ENCODE data around the gene PDCD11. TPM values are rescaled to one million over a fixed set of nuclear protein-coding genes. Genes with fewer than 3 reads are reported as not detected.
"Not testable (repeated sequence)": the region's sequence is repeated elsewhere in the genome, so short reads cannot be mapped to it uniquely, and the experiment has no call there.

PDCD11 gene
- polyA plus RNA-seq, 1 donor from 2014 or later, result 15.3 TPM

- H3K27ac ChIP-seq (ENCODE audit: low read length); H3K9me3 ChIP-seq (ENCODE audit: low read length); H3F3A ChIP-seq (ENCODE audit: insufficient read depth, low read length, poor library complexity, severe bottlenecking); H3K9me2 ChIP-seq (ENCODE audit: insufficient read depth, low read length); H3K4me3 ChIP-seq (ENCODE audit: low read length); H3K36me3 ChIP-seq (ENCODE audit: insufficient read depth, low read length); H3K79me2 ChIP-seq (replicated peaks; ENCODE audit: insufficient read depth, low read length); H3K4me2 ChIP-seq (ENCODE audit: low read length); H2AFZ ChIP-seq (ENCODE audit: low read depth, low read length); H4K20me1 ChIP-seq (ENCODE audit: insufficient read depth); H3K9ac ChIP-seq (ENCODE audit: low read length); H3K27me3 ChIP-seq (ENCODE audit: insufficient read depth, low read depth, low read length): not testable (repeated sequence)
- TF ChIP-seq, protein P1, sequence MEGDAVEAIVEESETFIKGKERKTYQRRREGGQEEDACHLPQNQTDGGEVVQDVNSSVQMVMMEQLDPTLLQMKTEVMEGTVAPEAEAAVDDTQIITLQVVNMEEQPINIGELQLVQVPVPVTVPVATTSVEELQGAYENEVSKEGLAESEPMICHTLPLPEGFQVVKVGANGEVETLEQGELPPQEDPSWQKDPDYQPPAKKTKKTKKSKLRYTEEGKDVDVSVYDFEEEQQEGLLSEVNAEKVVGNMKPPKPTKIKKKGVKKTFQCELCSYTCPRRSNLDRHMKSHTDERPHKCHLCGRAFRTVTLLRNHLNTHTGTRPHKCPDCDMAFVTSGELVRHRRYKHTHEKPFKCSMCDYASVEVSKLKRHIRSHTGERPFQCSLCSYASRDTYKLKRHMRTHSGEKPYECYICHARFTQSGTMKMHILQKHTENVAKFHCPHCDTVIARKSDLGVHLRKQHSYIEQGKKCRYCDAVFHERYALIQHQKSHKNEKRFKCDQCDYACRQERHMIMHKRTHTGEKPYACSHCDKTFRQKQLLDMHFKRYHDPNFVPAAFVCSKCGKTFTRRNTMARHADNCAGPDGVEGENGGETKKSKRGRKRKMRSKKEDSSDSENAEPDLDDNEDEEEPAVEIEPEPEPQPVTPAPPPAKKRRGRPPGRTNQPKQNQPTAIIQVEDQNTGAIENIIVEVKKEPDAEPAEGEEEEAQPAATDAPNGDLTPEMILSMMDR (IDR thresholded peaks at IDR 0.05; ENCODE audit: poor library complexity, severe bottlenecking), result peak; percentile 37
- peak; percentile 39 for TF ChIP-seq SMC3 (conservative IDR thresholded peaks at IDR 0.05; ENCODE audit: poor library complexity)
Measured at GRCh38 chr10:103417148-103417469, 20.7 kb downstream of the PDCD11 start.

- Histone ChIP-seq H3K4me2 (ENCODE audit: low read length) (no peak overlapping the region), H3F3A (ENCODE audit: insufficient read depth, low read length, poor library complexity, severe bottlenecking) (no peaks in the 10 kb centered on the region), H3K36me3 (ENCODE audit: insufficient read depth, low read length) (peaks cover 6% of the 10 kb centered on the region), H3K27ac (ENCODE audit: low read length) (no peak overlapping the region), H4K20me1 (ENCODE audit: insufficient read depth) (no peaks in the 10 kb centered on the region), H3K79me2 (replicated peaks; ENCODE audit: insufficient read depth, low read length) (no peaks in the 10 kb centered on the region), H3K9me2 (ENCODE audit: insufficient read depth, low read length) (no peaks in the 10 kb centered on the region), H3K9me3 (ENCODE audit: low read length) (no peaks in the 10 kb centered on the region), H2AFZ (ENCODE audit: low read depth, low read length) (no peak overlapping the region), H3K9ac (ENCODE audit: low read length) (no peak overlapping the region), H3K27me3 (ENCODE audit: insufficient read depth, low read depth, low read length) (no peaks in the 10 kb centered on the region), H3K4me3 (ENCODE audit: low read length) (no peak overlapping the region)
- TF ChIP-seq EZH2 (IDR thresholded peaks at IDR 0.05; ENCODE audit: borderline replicate concordance, insufficient read depth, low read length, poor library complexity, severe bottlenecking) (no peak), MXI1 (conservative IDR thresholded peaks at IDR 0.05; ENCODE audit: poor library complexity, severe bottlenecking) (no peak), EP300 (conservative IDR thresholded peaks at IDR 0.05; ENCODE audit: poor library complexity, severe bottlenecking) (no peak), SMC3 (conservative IDR thresholded peaks at IDR 0.05; ENCODE audit: poor library complexity) (no peak), POLR2AphosphoS5 (IDR thresholded peaks at IDR 0.05) (no peak)
- TF ChIP-seq, protein P1 (IDR thresholded peaks at IDR 0.05; ENCODE audit: poor library complexity, severe bottlenecking), result no peak
Measured at GRCh38 chr10:103417601-103418000, 21.2 kb downstream of the PDCD11 start.

DNA sequence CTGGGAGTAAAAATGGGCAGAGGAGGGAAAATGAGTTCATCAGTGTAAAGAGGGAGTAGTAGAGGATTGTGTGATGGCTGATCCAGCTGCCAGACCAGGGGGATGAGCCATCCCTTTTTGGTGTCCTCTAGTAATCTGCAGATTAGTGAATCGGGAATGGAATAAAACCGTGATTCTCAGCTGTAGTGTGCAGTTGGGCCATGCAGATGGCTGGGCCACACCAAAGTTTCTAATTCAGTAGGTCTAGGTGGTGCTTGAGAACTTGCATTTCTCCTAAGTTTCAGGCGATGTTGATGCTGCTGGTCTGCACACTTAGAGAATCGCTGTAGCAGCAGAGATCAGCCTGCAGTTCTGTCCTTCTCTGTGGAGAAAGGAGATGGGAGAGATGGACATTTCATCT is 22.7 kb downstream of the PDCD11 start:
- no peaks in the 10 kb centered on the region for H4K20me1 ChIP-seq (ENCODE audit: insufficient read depth)
- H3K4me2 ChIP-seq (ENCODE audit: low read length), result no peak overlapping the region
- H3K27me3 ChIP-seq (ENCODE audit: insufficient read depth, low read depth, low read length), result no peaks in the 10 kb centered on the region
- no peaks in the 10 kb centered on the region for H3K9me2 ChIP-seq (ENCODE audit: insufficient read depth, low read length)
- TF ChIP-seq MXI1 (conservative IDR thresholded peaks at IDR 0.05; ENCODE audit: poor library complexity, severe bottlenecking) (no peak), RAD21 (conservative IDR thresholded peaks at IDR 0.05) (no peak), EP300 (conservative IDR thresholded peaks at IDR 0.05; ENCODE audit: poor library complexity, severe bottlenecking) (no peak), EZH2 (IDR thresholded peaks at IDR 0.05; ENCODE audit: borderline replicate concordance, insufficient read depth, low read length, poor library complexity, severe bottlenecking) (no peak), SMC3 (conservative IDR thresholded peaks at IDR 0.05; ENCODE audit: poor library complexity) (no peak), TAF1 (IDR thresholded peaks at IDR 0.05; ENCODE audit: low read depth) (no peak), POLR2AphosphoS5 (IDR thresholded peaks at IDR 0.05) (no peak)
- TF ChIP-seq, protein P1 (IDR thresholded peaks at IDR 0.05; ENCODE audit: poor library complexity, severe bottlenecking), result no peak
- TF ChIP-seq, protein P2, sequence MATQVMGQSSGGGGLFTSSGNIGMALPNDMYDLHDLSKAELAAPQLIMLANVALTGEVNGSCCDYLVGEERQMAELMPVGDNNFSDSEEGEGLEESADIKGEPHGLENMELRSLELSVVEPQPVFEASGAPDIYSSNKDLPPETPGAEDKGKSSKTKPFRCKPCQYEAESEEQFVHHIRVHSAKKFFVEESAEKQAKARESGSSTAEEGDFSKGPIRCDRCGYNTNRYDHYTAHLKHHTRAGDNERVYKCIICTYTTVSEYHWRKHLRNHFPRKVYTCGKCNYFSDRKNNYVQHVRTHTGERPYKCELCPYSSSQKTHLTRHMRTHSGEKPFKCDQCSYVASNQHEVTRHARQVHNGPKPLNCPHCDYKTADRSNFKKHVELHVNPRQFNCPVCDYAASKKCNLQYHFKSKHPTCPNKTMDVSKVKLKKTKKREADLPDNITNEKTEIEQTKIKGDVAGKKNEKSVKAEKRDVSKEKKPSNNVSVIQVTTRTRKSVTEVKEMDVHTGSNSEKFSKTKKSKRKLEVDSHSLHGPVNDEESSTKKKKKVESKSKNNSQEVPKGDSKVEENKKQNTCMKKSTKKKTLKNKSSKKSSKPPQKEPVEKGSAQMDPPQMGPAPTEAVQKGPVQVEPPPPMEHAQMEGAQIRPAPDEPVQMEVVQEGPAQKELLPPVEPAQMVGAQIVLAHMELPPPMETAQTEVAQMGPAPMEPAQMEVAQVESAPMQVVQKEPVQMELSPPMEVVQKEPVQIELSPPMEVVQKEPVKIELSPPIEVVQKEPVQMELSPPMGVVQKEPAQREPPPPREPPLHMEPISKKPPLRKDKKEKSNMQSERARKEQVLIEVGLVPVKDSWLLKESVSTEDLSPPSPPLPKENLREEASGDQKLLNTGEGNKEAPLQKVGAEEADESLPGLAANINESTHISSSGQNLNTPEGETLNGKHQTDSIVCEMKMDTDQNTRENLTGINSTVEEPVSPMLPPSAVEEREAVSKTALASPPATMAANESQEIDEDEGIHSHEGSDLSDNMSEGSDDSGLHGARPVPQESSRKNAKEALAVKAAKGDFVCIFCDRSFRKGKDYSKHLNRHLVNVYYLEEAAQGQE (IDR thresholded peaks at IDR 0.05; ENCODE audit: borderline replicate concordance), result no peak
- H2AFZ ChIP-seq (ENCODE audit: low read depth, low read length), result no peak overlapping the region
- no peak overlapping the region for H3K27ac ChIP-seq (ENCODE audit: low read length)
- no peaks in the 10 kb centered on the region for H3K36me3 ChIP-seq (ENCODE audit: insufficient read depth, low read length)
- H3K79me2 ChIP-seq (replicated peaks; ENCODE audit: insufficient read depth, low read length), result no peaks in the 10 kb centered on the region
- no peak overlapping the region for H3K4me3 ChIP-seq (ENCODE audit: low read length)
- H3F3A ChIP-seq (ENCODE audit: insufficient read depth, low read length, poor library complexity, severe bottlenecking), result no peaks in the 10 kb centered on the region
- H3K9me3 ChIP-seq (ENCODE audit: low read length), result no peaks in the 10 kb centered on the region
- no peak overlapping the region for H3K9ac ChIP-seq (ENCODE audit: low read length)
